T47D (cell line): ENCODE measurements around the gene SH2D7.
"Not testable (repeated sequence)": the region's sequence is repeated elsewhere in the genome, so short reads cannot be mapped to it uniquely, and the experiment has no call there.

Experiments
- DNase-seq, 2 experiments: peaks; one replicate each; pipeline versions ENCODE4 v3.0.0 to v3.0.0-alpha.2; 2011 to 2012; ENCODE audit warnings: low read depth in 1 of 2, low spot score in 1 of 2
- JUND ChIP-seq: IDR thresholded peaks from 2 replicates; pipeline ENCODE4 v1.6.1; 2012; ENCODE audit warnings: low read depth
- in situ Hi-C: cut with HindIII; loops from 2 replicates; pipeline ENCODE4 v1.10.0; 2016; ENCODE audit warnings: low sequenced_read_pairs, low pct_unique_long_range_greater_than_20kb

The SH2D7 gene

GRCh38 chr15:78149805-78150751, 57.7 kb downstream of the SH2D7 start:
- DNase-seq = peak in 1 of 2 experiments; percentile 32
- in situ Hi-C loops = no loop called here

DNA sequence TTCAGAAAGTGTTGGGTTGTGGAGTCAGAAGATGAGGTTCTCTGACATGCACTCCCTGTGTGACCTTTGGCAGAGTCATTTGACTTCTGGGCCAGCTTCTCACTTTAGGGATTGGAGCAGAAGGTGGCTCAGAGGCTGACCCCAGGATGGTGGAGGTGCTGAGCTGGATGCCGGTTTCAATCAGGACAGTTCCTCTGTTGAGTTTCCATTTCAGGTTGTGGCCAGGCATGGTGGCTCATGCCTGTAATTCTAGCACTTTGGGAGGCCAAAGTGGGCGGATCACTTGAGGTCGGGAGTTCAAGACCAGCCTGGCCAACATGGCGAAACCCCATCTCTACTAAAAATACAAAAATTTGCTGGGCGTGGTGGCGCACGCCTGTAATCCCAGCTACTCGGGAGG, 58.7 kb downstream of the SH2D7 start:
- in situ Hi-C loops, DNase-seq: not testable (repeated sequence)

More at GRCh38 chr15:78149805-78150751, 57.7 kb downstream of the SH2D7 start:
- TF ChIP-seq JUND = no peak
